ENCODE measurements around the gene SHLD3. TPM values are rescaled to one million over a fixed set of nuclear protein-coding genes. Genes with fewer than 3 reads are reported as not detected.
"Not testable (repeated sequence)": the region's sequence is repeated elsewhere in the genome, so short reads cannot be mapped to it uniquely, and the experiment has no call there.

SHLD3 gene
- total RNA-seq (2021) (3.7 and 4.5 TPM in 2 replicates), Bru-seq, nascent RNA (percentile 94 among the genes with signal in this experiment), BruChase-seq, experiment 1, labeled RNA remaining after a 2-hour chase (percentile 93 among the genes with signal in this experiment), BruChase-seq, experiment 2, labeled RNA remaining after a 6-hour chase (percentile 60 among the genes with signal in this experiment)
- long read RNA-seq, partial matches to known transcripts: 0 of 4 reads
- long read RNA-seq, other reads (novel, unspliced or antisense): 1 of 4 reads

GRCh38 chr5:65624571-65625555 lies at the start of gene SHLD3, which contains the start of gene TRAPPC13:
Gene SHLD3 (plus strand): TSS chr5:65625027. CDS start chr5:65629588, 4,561 bp downstream.
Gene TRAPPC13 (plus strand): TSS chr5:65625027. CDS start chr5:65625061, 34 bp downstream.
- peak; percentile 93 for DNase-seq (ENCODE audit: low spot score)
- intact Hi-C loops (cut with micrococcal nuclease; ENCODE audit: unreplicated experiment): loop anchor here (10.0 kb wide), 1 partner anchor 520 kb away; the partner anchor contains the start of gene SREK1

DNA sequence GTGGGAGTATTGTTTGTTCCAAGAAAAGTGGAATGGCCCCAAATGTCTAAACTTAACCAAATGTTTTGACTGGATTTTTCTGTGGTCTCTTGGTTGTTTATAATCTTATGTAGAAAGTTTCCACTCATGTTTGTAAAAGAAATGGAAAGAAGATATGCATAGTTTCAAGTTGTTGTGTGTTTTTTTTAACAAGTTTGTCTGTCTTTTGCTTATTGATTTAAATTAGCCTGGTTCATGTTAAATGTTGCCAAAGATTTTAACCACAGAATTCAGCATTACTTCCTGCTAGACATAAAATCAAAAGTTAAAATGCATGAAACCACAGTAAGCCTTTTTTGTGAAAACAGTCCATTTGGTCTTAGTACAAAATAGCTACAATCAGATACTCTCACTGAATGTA lies 47.7 kb upstream of the SHLD3 start:
- TF ChIP-seq EZH2 (IDR thresholded peaks at IDR 0.05; ENCODE audit: borderline replicate concordance, low read depth, low read length, poor library complexity, severe bottlenecking): no peak
- TF ChIP-seq, protein P1, sequence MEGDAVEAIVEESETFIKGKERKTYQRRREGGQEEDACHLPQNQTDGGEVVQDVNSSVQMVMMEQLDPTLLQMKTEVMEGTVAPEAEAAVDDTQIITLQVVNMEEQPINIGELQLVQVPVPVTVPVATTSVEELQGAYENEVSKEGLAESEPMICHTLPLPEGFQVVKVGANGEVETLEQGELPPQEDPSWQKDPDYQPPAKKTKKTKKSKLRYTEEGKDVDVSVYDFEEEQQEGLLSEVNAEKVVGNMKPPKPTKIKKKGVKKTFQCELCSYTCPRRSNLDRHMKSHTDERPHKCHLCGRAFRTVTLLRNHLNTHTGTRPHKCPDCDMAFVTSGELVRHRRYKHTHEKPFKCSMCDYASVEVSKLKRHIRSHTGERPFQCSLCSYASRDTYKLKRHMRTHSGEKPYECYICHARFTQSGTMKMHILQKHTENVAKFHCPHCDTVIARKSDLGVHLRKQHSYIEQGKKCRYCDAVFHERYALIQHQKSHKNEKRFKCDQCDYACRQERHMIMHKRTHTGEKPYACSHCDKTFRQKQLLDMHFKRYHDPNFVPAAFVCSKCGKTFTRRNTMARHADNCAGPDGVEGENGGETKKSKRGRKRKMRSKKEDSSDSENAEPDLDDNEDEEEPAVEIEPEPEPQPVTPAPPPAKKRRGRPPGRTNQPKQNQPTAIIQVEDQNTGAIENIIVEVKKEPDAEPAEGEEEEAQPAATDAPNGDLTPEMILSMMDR (conservative IDR thresholded peaks at IDR 0.05; ENCODE audit: low read depth, low read length): no peak
- CTCF ChIA-PET: no interaction called here

More at GRCh38 chr5:65624571-65625555, at the start of gene SHLD3, which contains the start of gene TRAPPC13:
- Histone ChIP-seq H3K27ac (ENCODE audit: low read depth, low read length, poor library complexity, severe bottlenecking) (peak within 1 kb of the TSS; percentile 89), H3K9me3 (ENCODE audit: low read depth, low read length, poor library complexity, severe bottlenecking) (no peaks in the 10 kb centered on the region), H3K27me3 (replicated peaks; ENCODE audit: insufficient read depth, low read depth, low read length, poor library complexity) (no peaks in the 10 kb centered on the region), H3K4me1 (ENCODE audit: insufficient read depth, low read length, poor library complexity, severe bottlenecking) (peaks cover 12% of the 10 kb centered on the region), H3K36me3 (ENCODE audit: insufficient read depth, low read length, poor library complexity, severe bottlenecking) (no peaks in the 10 kb centered on the region), H3K4me3 (ENCODE audit: low read depth, low read length, poor library complexity, severe bottlenecking) (peak within 1 kb of the TSS; percentile 82)
- no peak for TF ChIP-seq EZH2 (IDR thresholded peaks at IDR 0.05; ENCODE audit: borderline replicate concordance, low read depth, low read length, poor library complexity, severe bottlenecking)
- TF ChIP-seq, protein P1 (conservative IDR thresholded peaks at IDR 0.05; ENCODE audit: low read depth, low read length): no peak
- TSS peak; percentile 79 for BruUV-seq (replicated peaks)
- ChIA-PET CTCF (interaction anchor here (0.6 kb wide), 1 partner anchor 659 kb away, joined by 4 read pairs; no protein-coding TSS in a partner anchor), POLR2A (ENCODE audit: low non-redundant PET) (no interaction called here)

DNA sequence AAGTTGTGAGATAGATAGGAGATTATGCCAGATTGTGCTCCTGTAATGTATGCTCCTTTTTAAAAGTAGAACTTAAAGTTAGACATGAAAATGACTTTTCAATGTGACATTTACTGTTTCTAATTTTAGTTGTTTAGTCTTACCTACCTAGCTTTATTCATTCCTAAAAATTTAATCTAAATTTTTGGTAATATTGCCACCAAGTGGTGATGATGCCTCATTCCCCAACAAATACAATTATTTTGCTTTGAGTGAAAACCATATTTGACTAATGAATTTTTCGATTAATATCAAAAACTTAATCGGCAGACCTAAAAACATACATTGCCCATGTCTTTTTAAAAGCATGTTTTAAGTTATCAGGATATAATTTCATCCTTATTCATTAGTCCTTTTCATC lies 36.1 kb upstream of the SHLD3 start:
- no TSS peak for BruUV-seq (replicated peaks)
- Histone ChIP-seq H3K36me3 (ENCODE audit: insufficient read depth, low read length, poor library complexity, severe bottlenecking) (peaks cover 66% of the 10 kb centered on the region), H3K27me3 (replicated peaks; ENCODE audit: insufficient read depth, low read depth, low read length, poor library complexity) (no peaks in the 10 kb centered on the region), H3K4me1 (ENCODE audit: insufficient read depth, low read length, poor library complexity, severe bottlenecking) (no peaks in the 10 kb centered on the region), H3K4me3 (ENCODE audit: low read depth, low read length, poor library complexity, severe bottlenecking) (no peak overlapping the region), H3K9me3 (ENCODE audit: low read depth, low read length, poor library complexity, severe bottlenecking) (no peaks in the 10 kb centered on the region), H3K27ac (ENCODE audit: low read depth, low read length, poor library complexity, severe bottlenecking) (no peak overlapping the region)
- intact Hi-C loops (cut with micrococcal nuclease; ENCODE audit: unreplicated experiment): no loop called here
- TF ChIP-seq, protein P1 (conservative IDR thresholded peaks at IDR 0.05; ENCODE audit: low read depth, low read length): no peak; the same call in 1 of the 2 replicates
- TF ChIP-seq EZH2 (IDR thresholded peaks at IDR 0.05; ENCODE audit: borderline replicate concordance, low read depth, low read length, poor library complexity, severe bottlenecking): no peak
- CTCF ChIA-PET: no interaction called here
- POLR2A ChIA-PET (ENCODE audit: low non-redundant PET): no interaction called here
- DNase-seq (ENCODE audit: low spot score): no peak

More for the DNA sequence above, 47.7 kb upstream of the SHLD3 start:
- peaks cover 15% of the 10 kb centered on the region for H3K36me3 ChIP-seq (ENCODE audit: insufficient read depth, low read length, poor library complexity, severe bottlenecking)
- DNase-seq (ENCODE audit: low spot score): no peak
- no peak overlapping the region for H3K27ac ChIP-seq (ENCODE audit: low read depth, low read length, poor library complexity, severe bottlenecking)
- no peaks in the 10 kb centered on the region for H3K9me3 ChIP-seq (ENCODE audit: low read depth, low read length, poor library complexity, severe bottlenecking)
- no peaks in the 10 kb centered on the region for H3K4me1 ChIP-seq (ENCODE audit: insufficient read depth, low read length, poor library complexity, severe bottlenecking)
- no TSS peak for BruUV-seq (replicated peaks)
- POLR2A ChIA-PET (ENCODE audit: low non-redundant PET): no interaction called here
- no peaks in the 10 kb centered on the region for H3K27me3 ChIP-seq (replicated peaks; ENCODE audit: insufficient read depth, low read depth, low read length, poor library complexity)
- H3K4me3 ChIP-seq (ENCODE audit: low read depth, low read length, poor library complexity, severe bottlenecking): no peak overlapping the region
- intact Hi-C loops (cut with micrococcal nuclease; ENCODE audit: unreplicated experiment): no loop called here

DNA sequence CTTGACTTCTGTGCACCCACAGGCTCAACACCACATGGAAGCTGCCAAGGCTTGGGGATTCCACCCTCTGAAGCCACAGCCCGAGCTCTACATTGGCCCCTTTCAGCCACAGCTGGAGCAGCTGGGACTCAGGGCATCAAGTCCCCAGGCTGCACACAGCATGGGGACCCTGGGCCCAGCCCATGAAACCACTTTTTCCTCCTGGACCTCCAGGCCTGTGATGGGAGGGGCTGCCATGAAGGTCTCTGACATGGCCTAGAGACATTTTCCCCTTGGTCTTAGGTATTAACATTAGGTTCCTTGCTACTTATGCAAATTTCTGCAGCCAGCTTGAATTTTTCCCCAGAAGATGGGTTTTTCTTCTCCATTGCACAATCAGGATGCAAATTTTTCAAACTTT lies 23.1 kb upstream of the SHLD3 start:
- H3K36me3 ChIP-seq (ENCODE audit: insufficient read depth, low read length, poor library complexity, severe bottlenecking): peaks cover 29% of the 10 kb centered on the region
- intact Hi-C loops (cut with micrococcal nuclease; ENCODE audit: unreplicated experiment); DNase-seq (ENCODE audit: low spot score); H3K4me3 ChIP-seq (ENCODE audit: low read depth, low read length, poor library complexity, severe bottlenecking); H3K4me1 ChIP-seq (ENCODE audit: insufficient read depth, low read length, poor library complexity, severe bottlenecking); H3K27ac ChIP-seq (ENCODE audit: low read depth, low read length, poor library complexity, severe bottlenecking); H3K9me3 ChIP-seq (ENCODE audit: low read depth, low read length, poor library complexity, severe bottlenecking); CTCF ChIA-PET; H3K27me3 ChIP-seq (replicated peaks; ENCODE audit: insufficient read depth, low read depth, low read length, poor library complexity); BruUV-seq (replicated peaks): not testable (repeated sequence)
- POLR2A ChIA-PET (ENCODE audit: low non-redundant PET): interaction anchor here (0.6 kb wide), 1 partner anchor 800 kb away, joined by 3 read pairs; no protein-coding TSS in a partner anchor
